Endodermal cell (in vitro differentiated cells): Measurements from ENCODE around the gene BCL7A. TPM values are rescaled to one million over a fixed set of nuclear protein-coding genes. Genes with fewer than 3 reads are reported as not detected.
"Not testable (repeated sequence)": the region's sequence is repeated elsewhere in the genome, so short reads cannot be mapped to it uniquely, and the experiment has no call there.

Experiments
- DNase-seq: peaks from one replicate; pipeline ENCODE4 v3.0.0-alpha.2; 2017
- H3K27ac ChIP-seq: 2 replicates; pipeline ENCODE4 v1.5.1; 2013; ENCODE audit warnings: mild to moderate bottlenecking, low read depth, low read length, moderate library complexity
- H3K27me3 ChIP-seq: 2 replicates; pipeline ENCODE4 v1.6.1; 2013; ENCODE audit warnings: mild to moderate bottlenecking, low read length, moderate library complexity; ENCODE audit not compliant: insufficient read depth, control insufficient read depth, poor library complexity, severe bottlenecking
- H3K36me3 ChIP-seq: 2 replicates; pipeline ENCODE4 v1.7.0; 2013; ENCODE audit warnings: mild to moderate bottlenecking, low read length, moderate library complexity; ENCODE audit not compliant: control insufficient read depth, insufficient read depth
- H3K4me1 ChIP-seq: one replicate; pipeline ENCODE4 v1.7.0; 2013; ENCODE audit warnings: low read length; ENCODE audit not compliant: control insufficient read depth, insufficient read depth
- H3K4me3 ChIP-seq: 2 replicates; pipeline ENCODE4 v1.5.1; 2013; ENCODE audit warnings: mild to moderate bottlenecking, low read length, moderate library complexity
- H3K9ac ChIP-seq: 2 replicates; pipeline ENCODE4 v1.6.1; 2013; ENCODE audit warnings: mild to moderate bottlenecking, low read length, moderate library complexity; ENCODE audit not compliant: poor library complexity, severe bottlenecking; ENCODE audit errors: extremely low read depth
- H3K9me3 ChIP-seq: 2 replicates; pipeline ENCODE4 v1.6.1; 2013; ENCODE audit warnings: mild to moderate bottlenecking, low read length, moderate library complexity; ENCODE audit not compliant: control insufficient read depth
- H3K27ac Mint-ChIP-seq: 2 replicates; pipeline ENCODE4 v1.8.0; 2020; ENCODE audit warnings: mixed read lengths
- H3K27me3 Mint-ChIP-seq: 2 replicates; pipeline ENCODE4 v1.8.0; 2021; ENCODE audit warnings: mild to moderate bottlenecking, mixed read lengths; ENCODE audit not compliant: insufficient read depth
- H3K36me3 Mint-ChIP-seq: 2 replicates; pipeline ENCODE4 v1.8.0; 2020; ENCODE audit warnings: low read depth, mixed read lengths
- H3K4me1 Mint-ChIP-seq: 2 replicates; pipeline ENCODE4 v1.8.0; 2020; ENCODE audit warnings: mixed read lengths
- H3K4me3 Mint-ChIP-seq: 2 replicates; pipeline ENCODE4 v1.8.0; 2020; ENCODE audit warnings: mild to moderate bottlenecking, moderate library complexity, mixed read lengths
- H3K9me3 Mint-ChIP-seq: 2 replicates; pipeline ENCODE4 v1.8.0; 2020; ENCODE audit warnings: mild to moderate bottlenecking, mixed read lengths
- WGBS, 2 experiments: methylation state at CpG; one replicate each; pipeline versions ENCODE4 v1.1.5 to v1.1.7; 2013; ENCODE audit warnings: missing lambda C conversion rate in 2 of 2, mixed read lengths in 1 of 2; ENCODE audit not compliant: insufficient coverage in 1 of 2, insufficient read length in 1 of 2; 5-methylcytosine and 5-hydroxymethylcytosine counted together
- total RNA-seq, 2 donors: library from RNA; stranded (reverse); fragmentation: NEBNext Ultra II Directional in 1 of 2; extraction: Animal tissue kit (Norgen Biotek cat#: 25700) in 1 of 2; gene quantifications; 2 replicates in 1 of 2; 3 replicates in 1 of 2; pipeline ENCODE4 v1.2.1, GENCODE V29; 2021
- TF ChIP-seq, protein P1 (sequence below): fragments of 200-600 bp; sonication (generic); conservative IDR thresholded peaks from 2 replicates; pipeline ENCODE4 v1.5.0; 2021; ENCODE audit warnings: antibody characterized with exemption, mild to moderate bottlenecking

Gene BCL7A
- total RNA-seq, 2 donors from 2014 or later = 22.3 to 28.9 TPM

DNA sequence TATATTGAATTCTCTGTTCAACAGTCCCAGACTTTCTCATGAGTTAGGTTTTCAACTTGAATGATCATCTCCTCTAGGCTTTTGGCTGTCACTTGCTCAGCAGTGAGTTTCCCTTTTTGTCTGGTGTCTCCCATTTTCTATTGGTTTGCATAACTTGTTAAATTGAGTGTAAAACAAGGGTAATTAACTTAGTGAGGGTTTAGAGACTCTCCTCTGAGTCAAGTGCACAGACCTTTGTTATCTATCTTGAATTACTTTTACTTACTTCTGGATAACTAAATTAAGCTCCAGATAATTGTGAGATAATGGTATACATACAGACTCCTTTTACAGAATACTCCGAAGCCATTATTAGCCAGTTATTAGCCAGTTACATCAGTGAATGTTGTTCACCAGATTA lies 78.9 kb downstream of the BCL7A start:
- Mint-ChIP-seq H3K4me3 (no peak overlapping the region), H3K9me3 (peaks cover 6% of the 10 kb centered on the region), H3K4me1 (peaks cover 45% of the 10 kb centered on the region), H3K36me3 (peaks cover 4% of the 10 kb centered on the region), H3K27ac (no peak overlapping the region), H3K27me3 (no peaks in the 10 kb centered on the region)
- H3K27ac ChIP-seq = no peak overlapping the region
- H3K4me1 ChIP-seq = peaks cover 22% of the 10 kb centered on the region
- no peaks in the 10 kb centered on the region for H3K36me3 ChIP-seq
- H3K27me3 ChIP-seq = no peaks in the 10 kb centered on the region
- TF ChIP-seq, protein P1, sequence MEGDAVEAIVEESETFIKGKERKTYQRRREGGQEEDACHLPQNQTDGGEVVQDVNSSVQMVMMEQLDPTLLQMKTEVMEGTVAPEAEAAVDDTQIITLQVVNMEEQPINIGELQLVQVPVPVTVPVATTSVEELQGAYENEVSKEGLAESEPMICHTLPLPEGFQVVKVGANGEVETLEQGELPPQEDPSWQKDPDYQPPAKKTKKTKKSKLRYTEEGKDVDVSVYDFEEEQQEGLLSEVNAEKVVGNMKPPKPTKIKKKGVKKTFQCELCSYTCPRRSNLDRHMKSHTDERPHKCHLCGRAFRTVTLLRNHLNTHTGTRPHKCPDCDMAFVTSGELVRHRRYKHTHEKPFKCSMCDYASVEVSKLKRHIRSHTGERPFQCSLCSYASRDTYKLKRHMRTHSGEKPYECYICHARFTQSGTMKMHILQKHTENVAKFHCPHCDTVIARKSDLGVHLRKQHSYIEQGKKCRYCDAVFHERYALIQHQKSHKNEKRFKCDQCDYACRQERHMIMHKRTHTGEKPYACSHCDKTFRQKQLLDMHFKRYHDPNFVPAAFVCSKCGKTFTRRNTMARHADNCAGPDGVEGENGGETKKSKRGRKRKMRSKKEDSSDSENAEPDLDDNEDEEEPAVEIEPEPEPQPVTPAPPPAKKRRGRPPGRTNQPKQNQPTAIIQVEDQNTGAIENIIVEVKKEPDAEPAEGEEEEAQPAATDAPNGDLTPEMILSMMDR = no peak
- no peak overlapping the region for H3K9ac ChIP-seq
- peaks cover 7% of the 10 kb centered on the region for H3K9me3 ChIP-seq
- H3K4me3 ChIP-seq = no peak overlapping the region
- DNase-seq = no peak
- no CpG with 5 or more reads among the region's 1 CpG for WGBS, 2 experiments

DNA sequence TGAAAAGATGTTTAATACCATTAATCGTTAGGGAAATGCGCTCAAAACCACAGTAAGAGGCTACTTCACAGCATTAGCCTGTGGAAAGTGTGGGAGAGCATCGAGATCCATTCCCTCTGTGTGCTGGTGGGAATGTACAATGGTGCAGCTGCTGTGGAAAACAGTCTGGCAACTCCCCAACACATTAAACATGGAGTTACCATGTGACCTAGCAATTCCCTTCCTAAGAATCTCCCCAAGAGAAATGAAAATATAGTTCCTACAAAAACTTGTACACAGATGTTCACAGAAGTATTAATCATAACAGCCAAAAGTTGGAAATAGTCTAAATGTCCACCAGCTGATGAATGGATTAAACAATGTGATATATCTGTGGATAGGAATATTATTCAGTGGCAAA lies 80.6 kb downstream of the BCL7A start:
- Histone ChIP-seq H3K4me1 (peaks cover 28% of the 10 kb centered on the region), H3K27ac (no peak overlapping the region), H3K4me3 (no peak overlapping the region), H3K27me3 (no peaks in the 10 kb centered on the region), H3K36me3 (no peaks in the 10 kb centered on the region), H3K9ac (no peak overlapping the region), H3K9me3 (peaks cover 7% of the 10 kb centered on the region)
- peaks cover 50% of the 10 kb centered on the region for H3K4me1 Mint-ChIP-seq
- TF ChIP-seq, protein P1 = no peak
- peaks cover 6% of the 10 kb centered on the region for H3K9me3 Mint-ChIP-seq
- 91 to 100% methylated on average over 2 to 3 of the region's 3 CpGs for WGBS, 2 experiments
- peaks cover 4% of the 10 kb centered on the region for H3K36me3 Mint-ChIP-seq
- no peak overlapping the region for H3K4me3 Mint-ChIP-seq
- H3K27me3 Mint-ChIP-seq = no peaks in the 10 kb centered on the region
- DNase-seq = no peak
- H3K27ac Mint-ChIP-seq = no peak overlapping the region

GRCh38 chr12:122104844-122105243 lies 83.2 kb downstream of the BCL7A start:
- no peaks in the 10 kb centered on the region for H3K27me3 ChIP-seq
- Mint-ChIP-seq H3K9me3 (peaks cover 6% of the 10 kb centered on the region), H3K27me3 (no peaks in the 10 kb centered on the region), H3K36me3 (peaks cover 4% of the 10 kb centered on the region), H3K27ac (peak overlapping the region; percentile 9), H3K4me1 (peaks cover 29% of the 10 kb centered on the region), H3K4me3 (no peak overlapping the region)
- peaks cover 7% of the 10 kb centered on the region for H3K9me3 ChIP-seq
- H3K4me1 ChIP-seq = peaks cover 13% of the 10 kb centered on the region
- TF ChIP-seq, protein P1 = no peak
- H3K27ac ChIP-seq = no peak overlapping the region
- no peak overlapping the region for H3K9ac ChIP-seq
- H3K4me3 ChIP-seq = no peak overlapping the region
- no peaks in the 10 kb centered on the region for H3K36me3 ChIP-seq
- no peak for DNase-seq
- 81 to 90% methylated on average over 4 to 7 of the region's 7 CpGs for WGBS, 2 experiments

DNA sequence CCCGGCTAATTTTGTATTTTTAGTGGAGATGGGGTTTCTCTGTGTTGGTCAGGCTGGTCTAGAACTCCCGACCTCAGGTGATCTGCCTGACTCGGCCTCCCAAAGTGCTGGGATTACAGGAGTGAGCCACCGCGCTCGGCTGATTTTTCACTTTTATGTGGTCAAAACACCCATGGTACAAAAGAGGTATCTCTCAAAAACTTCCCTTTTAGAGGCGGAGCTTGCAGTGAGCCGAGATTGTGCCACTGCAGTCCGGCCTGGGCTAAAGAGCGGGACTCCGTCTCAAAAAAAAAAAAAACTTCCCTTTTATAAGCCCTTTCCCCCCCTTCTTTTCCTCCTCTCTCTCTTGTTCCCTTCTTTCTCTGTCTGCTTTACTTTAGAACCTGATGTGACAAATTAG lies 83.8 kb downstream of the BCL7A start:
- 89 to 96% methylated on average over 10 to 11 of the region's 11 CpGs for WGBS, 2 experiments
- H3K36me3 ChIP-seq, H3K27me3 ChIP-seq, H3K36me3 Mint-ChIP-seq, H3K4me3 Mint-ChIP-seq, DNase-seq, H3K9ac ChIP-seq, H3K27me3 Mint-ChIP-seq, H3K9me3 ChIP-seq, H3K4me3 ChIP-seq, H3K27ac ChIP-seq, H3K27ac Mint-ChIP-seq, H3K9me3 Mint-ChIP-seq: not testable (repeated sequence)
- H3K4me1 Mint-ChIP-seq = peaks cover 24% of the 10 kb centered on the region
- H3K4me1 ChIP-seq = peaks cover 13% of the 10 kb centered on the region
